ENCODE data around the gene TRIM28.

GRCh38 chr19:58549664-58550361 is 5.9 kb downstream of the TRIM28 start:
- TF ChIP-seq CTCF (IDR thresholded peaks at IDR 0.05; ENCODE audit: extremely low read depth in 1 of 2, insufficient read depth in 1 of 2, low read depth in 1 of 2, low read length in 2 of 2) (no peak), POLR2A (IDR thresholded peaks at IDR 0.05; ENCODE audit: low read depth, low read length) (no peak), JUN (IDR thresholded peaks at IDR 0.05; ENCODE audit: borderline replicate concordance, insufficient read depth, insufficient read length, low read depth) (no peak), EZH2 (IDR thresholded peaks at IDR 0.05; ENCODE audit: borderline replicate concordance, low read depth, low read length, severe bottlenecking) (no peak), FOS (IDR thresholded peaks at IDR 0.05; ENCODE audit: borderline replicate concordance, insufficient read depth, low read length) (no peak)
